ENCODE results near the gene IGSF21. TPM values are rescaled to one million over a fixed set of nuclear protein-coding genes. Genes with fewer than 3 reads are reported as not detected.

IGSF21 gene
- total and polyA plus RNA-seq, 2 of the 8 experiments (the other 6 are each of a cell fraction or from before 2014, with no cell fraction given) = 22.5 to 28.5 TPM

- H3K56ac ChIP-seq (replicated peaks; ENCODE audit: insufficient read length, low read depth, low read length) = no peak overlapping the region
- H3K9ac ChIP-seq (replicated peaks in 1 of 4; ENCODE audit: extremely low read depth in 1 of 4, low read depth in 3 of 4, low read length in 3 of 4) = no peak overlapping the region
- no peak overlapping the region for H2BK120ac ChIP-seq (replicated peaks; ENCODE audit: low read depth, low read length)
- no peak overlapping the region for H3K23ac ChIP-seq (ENCODE audit: insufficient read length)
- no peak overlapping the region for H4K8ac ChIP-seq (ENCODE audit: extremely low read depth, insufficient read depth, low read length)
- H3K79me2 ChIP-seq (ENCODE audit: control insufficient read depth in 1 of 2, insufficient read depth in 2 of 2, low read length in 2 of 2) = peaks cover 0 to 4% of the 10 kb centered on the region in 2 experiments; a peak in 1 of 4 replicates
- H4K5ac ChIP-seq (ENCODE audit: insufficient read length, low read depth, low read length) = no peak overlapping the region
- H3K18ac ChIP-seq (ENCODE audit: extremely low read depth, low read length) = no peak overlapping the region
- no peak overlapping the region for H3K4ac ChIP-seq (replicated peaks; ENCODE audit: insufficient read length, low read depth, low read length)
- H4K20me1 ChIP-seq (replicated peaks in 1 of 2; ENCODE audit: control insufficient read depth in 1 of 2, insufficient read depth in 2 of 2, low read length in 2 of 2) = peaks cover 4 to 21% of the 10 kb centered on the region in 2 experiments
- no peak overlapping the region for H2BK20ac ChIP-seq (ENCODE audit: low read length)
- ChIA-PET POLR2A (ENCODE audit: partially characterized antibody) (interaction anchor here (1.8 kb wide), 1 partner anchor 14 kb away, joined by 6 read pairs; no protein-coding TSS in a partner anchor), CTCF (ENCODE audit: partially characterized antibody) (interaction anchor here (0.6 to 2.6 kb wide), 10 partner anchors 10 to 438 kb away, joined by 3 to 16 read pairs (median 4); no protein-coding TSS in a partner anchor)
- H3K9me3 ChIP-seq (ENCODE audit: insufficient read depth in 2 of 2, low read depth in 1 of 2, low read length in 1 of 2) = no peaks in the 10 kb centered on the region
- H2BK5ac ChIP-seq (ENCODE audit: low read depth, low read length) = no peak overlapping the region
- no peaks in the 10 kb centered on the region for H3K36me3 ChIP-seq (ENCODE audit: control insufficient read depth in 2 of 4, insufficient read depth in 4 of 4, low read length in 3 of 4)
- H3K14ac ChIP-seq (ENCODE audit: insufficient read length) = no peak overlapping the region
- H4K91ac ChIP-seq (replicated peaks; ENCODE audit: insufficient read length, low read length) = no peak overlapping the region
- H3K27ac ChIP-seq (ENCODE audit: low read depth, low read length) = no peak overlapping the region
- no peak overlapping the region for H3K4me2 ChIP-seq (ENCODE audit: insufficient read depth in 1 of 2, low read depth in 2 of 2, low read length in 2 of 2)
- H3K23me2 ChIP-seq (ENCODE audit: low read depth, low read length) = peaks cover 30% of the 10 kb centered on the region
- H2BK12ac ChIP-seq (ENCODE audit: low read depth, low read length) = peak overlapping the region; percentile 62; the same call in 1 of the 2 replicates
- no peak overlapping the region; the same call in 1 of the 2 replicates for H2AK5ac ChIP-seq (ENCODE audit: low read depth, low read length)
- H2AFZ ChIP-seq (ENCODE audit: low read length) = no peak overlapping the region
- no peak overlapping the region for H2BK15ac ChIP-seq (ENCODE audit: low read length)
- H3K4me3 ChIP-seq (ENCODE audit: extremely low read depth in 1 of 4, insufficient read depth in 2 of 4, low read depth in 3 of 4, low read length in 4 of 4) = no peak overlapping the region
- TF ChIP-seq SUZ12 (IDR thresholded peaks at IDR 0.05; ENCODE audit: low read length) = no peak
- TF ChIP-seq MAX (IDR thresholded peaks at IDR 0.05) = no peak
- TF ChIP-seq EGR1 (IDR thresholded peaks at IDR 0.05; ENCODE audit: borderline replicate concordance, low read depth, low read length) = no peak
- TF ChIP-seq SP1 (IDR thresholded peaks at IDR 0.05; ENCODE audit: low read depth, low read length) = no peak
- TF ChIP-seq MAFK (IDR thresholded peaks at IDR 0.05; ENCODE audit: low read depth, low read length) = no peak
- no peak for TF ChIP-seq SAP30 (IDR thresholded peaks at IDR 0.05; ENCODE audit: insufficient read depth, insufficient replicate concordance, low read length)
- no peak for TF ChIP-seq KDM5A (IDR thresholded peaks at IDR 0.05; ENCODE audit: low read length)
- TF ChIP-seq GTF2F1 (IDR thresholded peaks at IDR 0.05; ENCODE audit: borderline replicate concordance, low read depth, low read length) = no peak
- TF ChIP-seq BACH1 (IDR thresholded peaks at IDR 0.05; ENCODE audit: low read length) = no peak
- TF ChIP-seq GABPA (IDR thresholded peaks at IDR 0.05; ENCODE audit: borderline replicate concordance, insufficient read depth, low read length) = no peak
- TF ChIP-seq RNF2 (IDR thresholded peaks at IDR 0.05; ENCODE audit: borderline replicate concordance, low read depth, low read length, missing control alignments, poor library complexity, severe bottlenecking) = no peak
- no peak for TF ChIP-seq TBP (IDR thresholded peaks at IDR 0.05; ENCODE audit: low read depth, low read length)
- TF ChIP-seq EP300 (IDR thresholded peaks at IDR 0.05; ENCODE audit: borderline replicate concordance in 1 of 2, low read depth in 2 of 2, low read length in 2 of 2) = no peak
- WGBS, 2 experiments (ENCODE audit: extremely low coverage in 1 of 2, insufficient coverage in 1 of 2, insufficient read length in 1 of 2, insufficient replicate concordance in 2 of 2, low coverage in 1 of 2, low lambda C conversion rate in 2 of 2, missing lambda C conversion rate in 1 of 2) = 85% methylated on average over 4 of the region's 4 CpGs; no CpG with 5 or more reads in 1 of the 2 experiments
- H3K27me3 ChIP-seq (replicated peaks in 1 of 4; ENCODE audit: control insufficient read depth in 3 of 4, extremely low read depth in 1 of 4, insufficient read depth in 3 of 4, low read length in 3 of 4) = peaks cover 8 to 39% (median 35%) of the 10 kb centered on the region in 4 experiments
- peaks cover 15 to 25% (median 19%) of the 10 kb centered on the region in 4 experiments for H3K4me1 ChIP-seq (replicated peaks in 1 of 4; ENCODE audit: control insufficient read depth in 3 of 4, insufficient read depth in 4 of 4, low read length in 3 of 4)
- H3K79me1 ChIP-seq (ENCODE audit: low read depth, low read length) = peaks cover 4% of the 10 kb centered on the region; the same call in 1 of the 2 replicates
- DNase-seq (ENCODE audit: low read depth in 1 of 2, low spot score in 2 of 2) (no peak), FAIRE-seq (no peak)
Measured at GRCh38 chr1:18105196-18105595, 2.4 kb upstream of the IGSF21 start.
